Testis (tissue), 2 donors: Measurements from ENCODE around the gene SET.

Experiments
- POLR2A ChIP-seq: fragments of 450-650 bp; IDR thresholded peaks from one replicate; pipeline ENCODE4 v1.6.1; 2017; ENCODE audit warnings: antibody characterized with exemption, mild to moderate bottlenecking, moderate library complexity
- TF ChIP-seq, protein P1 (sequence below), 3 experiments: fragments of 450-650 bp in 2 of 3; fragments of 200-600 bp in 1 of 3; sonication (generic) in 1 of 3; IDR thresholded peaks; one replicate each; pipeline ENCODE4 v1.5.1; 2016 to 2019; ENCODE audit warnings: antibody characterized with exemption in 3 of 3, mild to moderate bottlenecking in 2 of 3, moderate library complexity in 1 of 3

DNA sequence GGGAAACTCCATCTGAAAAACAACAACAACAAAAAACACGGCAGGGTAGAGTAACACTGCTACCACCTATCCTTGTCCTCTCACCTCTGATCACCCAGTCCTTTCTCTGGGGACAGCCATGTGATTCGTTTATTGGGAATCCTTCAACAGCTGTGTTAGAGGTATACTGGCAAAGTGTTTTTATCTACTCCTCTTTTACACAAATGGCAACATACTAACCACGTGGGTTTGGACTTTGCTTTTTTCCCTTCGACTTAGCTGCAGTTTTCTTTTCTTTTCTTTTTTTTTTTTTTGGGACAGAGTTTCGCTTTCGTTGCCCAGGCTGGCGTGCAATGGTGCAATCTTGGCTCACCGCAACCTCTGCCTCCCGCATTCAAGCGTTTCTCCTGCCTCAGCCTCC, 11.2 kb upstream of the SET start:
- TF ChIP-seq, protein P1, sequence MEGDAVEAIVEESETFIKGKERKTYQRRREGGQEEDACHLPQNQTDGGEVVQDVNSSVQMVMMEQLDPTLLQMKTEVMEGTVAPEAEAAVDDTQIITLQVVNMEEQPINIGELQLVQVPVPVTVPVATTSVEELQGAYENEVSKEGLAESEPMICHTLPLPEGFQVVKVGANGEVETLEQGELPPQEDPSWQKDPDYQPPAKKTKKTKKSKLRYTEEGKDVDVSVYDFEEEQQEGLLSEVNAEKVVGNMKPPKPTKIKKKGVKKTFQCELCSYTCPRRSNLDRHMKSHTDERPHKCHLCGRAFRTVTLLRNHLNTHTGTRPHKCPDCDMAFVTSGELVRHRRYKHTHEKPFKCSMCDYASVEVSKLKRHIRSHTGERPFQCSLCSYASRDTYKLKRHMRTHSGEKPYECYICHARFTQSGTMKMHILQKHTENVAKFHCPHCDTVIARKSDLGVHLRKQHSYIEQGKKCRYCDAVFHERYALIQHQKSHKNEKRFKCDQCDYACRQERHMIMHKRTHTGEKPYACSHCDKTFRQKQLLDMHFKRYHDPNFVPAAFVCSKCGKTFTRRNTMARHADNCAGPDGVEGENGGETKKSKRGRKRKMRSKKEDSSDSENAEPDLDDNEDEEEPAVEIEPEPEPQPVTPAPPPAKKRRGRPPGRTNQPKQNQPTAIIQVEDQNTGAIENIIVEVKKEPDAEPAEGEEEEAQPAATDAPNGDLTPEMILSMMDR (IDR thresholded peaks at IDR 0.05): no peak
- no peak for TF ChIP-seq POLR2A
